Loucy (cell line): Measurements from ENCODE around the gene RCAN1.
A peak's percentile ranks its signal among the peaks of the same experiment; 100 is the strongest.

Source experiments
- EZH2phosphoT487 ChIP-seq: fragments of 200-600 bp; IDR thresholded peaks from 2 replicates; pipeline ENCODE4 v1.6.1; 2018; ENCODE audit warnings: antibody characterized with exemption, mild to moderate bottlenecking, moderate library complexity, borderline replicate concordance
- TF ChIP-seq, protein P1 (sequence below): fragments of 200-600 bp; sonication (generic); conservative IDR thresholded peaks from 2 replicates; pipeline ENCODE4 v1.5.1; 2014; ENCODE audit warnings: mild to moderate bottlenecking, antibody characterized with exemption, low read length

DNA sequence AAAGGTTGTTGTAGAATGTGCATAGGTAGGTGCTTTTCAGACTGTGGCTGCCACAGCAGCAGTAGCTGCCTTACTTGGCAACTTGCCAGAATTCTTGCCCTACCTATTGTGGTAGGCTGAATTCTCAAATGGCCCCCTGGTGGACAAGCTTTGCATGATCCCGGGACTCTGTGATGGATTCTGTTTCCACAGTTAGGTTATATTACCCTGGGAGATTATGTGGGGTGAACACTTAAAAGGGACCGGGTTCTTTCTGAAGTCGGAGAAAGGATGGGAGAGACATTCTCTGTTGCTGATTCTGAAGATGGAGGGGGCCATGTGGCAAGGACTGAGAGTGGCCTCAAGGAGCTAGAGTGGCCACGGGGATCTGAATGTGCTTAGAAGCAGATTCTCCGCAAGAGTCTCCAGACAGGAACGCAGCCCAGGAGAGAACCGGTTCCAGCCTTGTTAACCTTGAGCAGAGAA lies 70.8 kb downstream of the RCAN1 start:
- TF ChIP-seq, protein P1, sequence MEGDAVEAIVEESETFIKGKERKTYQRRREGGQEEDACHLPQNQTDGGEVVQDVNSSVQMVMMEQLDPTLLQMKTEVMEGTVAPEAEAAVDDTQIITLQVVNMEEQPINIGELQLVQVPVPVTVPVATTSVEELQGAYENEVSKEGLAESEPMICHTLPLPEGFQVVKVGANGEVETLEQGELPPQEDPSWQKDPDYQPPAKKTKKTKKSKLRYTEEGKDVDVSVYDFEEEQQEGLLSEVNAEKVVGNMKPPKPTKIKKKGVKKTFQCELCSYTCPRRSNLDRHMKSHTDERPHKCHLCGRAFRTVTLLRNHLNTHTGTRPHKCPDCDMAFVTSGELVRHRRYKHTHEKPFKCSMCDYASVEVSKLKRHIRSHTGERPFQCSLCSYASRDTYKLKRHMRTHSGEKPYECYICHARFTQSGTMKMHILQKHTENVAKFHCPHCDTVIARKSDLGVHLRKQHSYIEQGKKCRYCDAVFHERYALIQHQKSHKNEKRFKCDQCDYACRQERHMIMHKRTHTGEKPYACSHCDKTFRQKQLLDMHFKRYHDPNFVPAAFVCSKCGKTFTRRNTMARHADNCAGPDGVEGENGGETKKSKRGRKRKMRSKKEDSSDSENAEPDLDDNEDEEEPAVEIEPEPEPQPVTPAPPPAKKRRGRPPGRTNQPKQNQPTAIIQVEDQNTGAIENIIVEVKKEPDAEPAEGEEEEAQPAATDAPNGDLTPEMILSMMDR = peak; percentile 71
- no peak for TF ChIP-seq EZH2phosphoT487
